IPS-20b (cell line): ENCODE data around the gene PLA2G4D.

ENCODE experiments used
- H3K27ac ChIP-seq: one replicate; pipeline ENCODE4 v1.5.1; 2013; ENCODE audit warnings: low read length
- H3K27me3 ChIP-seq: 2 replicates; pipeline ENCODE4 v1.6.1; 2013; ENCODE audit warnings: mild to moderate bottlenecking, low read length, inconsistent platforms; ENCODE audit not compliant: insufficient read depth
- H3K36me3 ChIP-seq: 2 replicates; pipeline ENCODE4 v1.6.1; 2013; ENCODE audit warnings: low read depth, mild to moderate bottlenecking, inconsistent platforms, low read length, moderate library complexity; ENCODE audit not compliant: insufficient read depth
- H3K4me1 ChIP-seq: 2 replicates; pipeline ENCODE4 v1.6.1; 2013; ENCODE audit warnings: mild to moderate bottlenecking, control low read depth, inconsistent platforms, low read length, moderate library complexity; ENCODE audit not compliant: insufficient read depth
- H3K4me3 ChIP-seq: 2 replicates; pipeline ENCODE4 v1.5.1; 2013; ENCODE audit warnings: mild to moderate bottlenecking, low read length, inconsistent platforms
- H3K9ac ChIP-seq: 2 replicates; pipeline ENCODE4 v1.6.1; 2013; ENCODE audit warnings: low read depth, mild to moderate bottlenecking, inconsistent platforms, low read length, moderate library complexity
- H3K9me3 ChIP-seq: 2 replicates; pipeline ENCODE4 v1.6.1; 2013; ENCODE audit warnings: mild to moderate bottlenecking, low read depth, low read length, inconsistent platforms; ENCODE audit not compliant: insufficient read depth

PLA2G4D gene

GRCh38 chr15:42069496-42070278 lies 24.7 kb downstream of the PLA2G4D start:
- Histone ChIP-seq H3K4me3 (no peak overlapping the region), H3K9ac (no peak overlapping the region), H3K4me1 (no peaks in the 10 kb centered on the region), H3K27me3 (no peaks in the 10 kb centered on the region), H3K9me3 (no peaks in the 10 kb centered on the region), H3K36me3 (no peaks in the 10 kb centered on the region), H3K27ac (no peak overlapping the region)

DNA sequence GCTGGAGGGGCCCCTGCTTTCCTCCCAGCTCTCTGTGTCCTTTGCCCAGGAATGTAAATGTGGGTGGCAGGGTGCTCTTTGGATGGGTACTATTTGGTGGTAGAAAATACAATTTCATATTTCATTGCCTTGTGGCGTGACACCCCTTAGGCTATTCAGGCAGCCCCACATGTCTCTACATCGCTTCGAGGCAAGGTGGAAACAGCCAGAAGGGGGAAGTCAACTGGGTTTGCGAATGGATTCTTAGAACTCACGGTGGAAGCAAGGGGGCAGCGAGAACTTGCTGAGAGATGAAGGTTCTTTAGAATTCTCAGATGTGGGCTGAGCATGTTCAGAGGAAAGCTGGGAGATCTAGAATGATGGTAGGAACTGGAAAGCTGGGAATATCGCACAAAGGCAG lies 25.3 kb downstream of the PLA2G4D start:
- Histone ChIP-seq H3K4me3 (no peak overlapping the region), H3K36me3 (no peaks in the 10 kb centered on the region), H3K27me3 (no peaks in the 10 kb centered on the region), H3K27ac (no peak overlapping the region), H3K9me3 (no peaks in the 10 kb centered on the region), H3K9ac (no peak overlapping the region), H3K4me1 (no peaks in the 10 kb centered on the region)

GRCh38 chr15:42068601-42069000 lies 25.8 kb downstream of the PLA2G4D start:
- no peak overlapping the region for H3K27ac ChIP-seq
- no peaks in the 10 kb centered on the region for H3K9me3 ChIP-seq
- no peaks in the 10 kb centered on the region for H3K27me3 ChIP-seq
- no peak overlapping the region for H3K4me3 ChIP-seq
- no peaks in the 10 kb centered on the region for H3K36me3 ChIP-seq
- no peak overlapping the region for H3K9ac ChIP-seq
- H3K4me1 ChIP-seq = no peaks in the 10 kb centered on the region

GRCh38 chr15:42066764-42067415 lies 27.5 kb downstream of the PLA2G4D start:
- H3K9me3 ChIP-seq = no peaks in the 10 kb centered on the region
- H3K9ac ChIP-seq = no peak overlapping the region
- H3K4me3 ChIP-seq = no peak overlapping the region
- H3K4me1 ChIP-seq = no peaks in the 10 kb centered on the region
- H3K27ac ChIP-seq = no peak overlapping the region
- no peaks in the 10 kb centered on the region for H3K36me3 ChIP-seq
- H3K27me3 ChIP-seq = no peaks in the 10 kb centered on the region

DNA sequence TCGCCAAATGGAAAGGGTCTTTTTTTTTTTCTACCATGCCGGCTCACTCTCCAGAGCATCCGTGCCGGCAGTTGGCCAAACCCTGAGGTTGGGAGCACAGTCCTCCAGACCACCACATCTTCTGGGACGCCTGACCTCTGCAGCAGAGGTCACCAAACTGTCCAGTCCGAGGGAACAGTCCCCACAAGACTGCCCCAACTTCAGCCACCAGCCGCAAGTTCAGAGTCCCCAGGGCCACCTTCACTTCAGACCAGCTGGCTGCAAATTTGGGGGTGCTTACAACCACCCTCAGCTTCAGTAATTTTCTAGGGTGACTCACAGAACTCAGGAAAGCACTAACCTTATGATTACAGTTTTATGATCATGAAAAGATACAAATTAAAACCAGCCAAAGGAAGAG lies 28.9 kb downstream of the PLA2G4D start:
- Histone ChIP-seq H3K27me3 (no peaks in the 10 kb centered on the region), H3K9me3 (no peaks in the 10 kb centered on the region), H3K9ac (no peak overlapping the region), H3K27ac (no peak overlapping the region), H3K36me3 (no peaks in the 10 kb centered on the region), H3K4me1 (no peaks in the 10 kb centered on the region), H3K4me3 (no peak overlapping the region)

- H3K27ac ChIP-seq = no peak overlapping the region
- no peak overlapping the region for H3K4me3 ChIP-seq
- no peaks in the 10 kb centered on the region for H3K4me1 ChIP-seq
- no peaks in the 10 kb centered on the region for H3K27me3 ChIP-seq
- no peaks in the 10 kb centered on the region for H3K36me3 ChIP-seq
- no peak overlapping the region for H3K9ac ChIP-seq
- no peaks in the 10 kb centered on the region for H3K9me3 ChIP-seq
These were observed 29.3 kb downstream of the PLA2G4D start for GRCh38 chr15:42065033-42065432.

GRCh38 chr15:42064271-42064670 lies 30.1 kb downstream of the PLA2G4D start:
- Histone ChIP-seq H3K36me3 (no peaks in the 10 kb centered on the region), H3K9me3 (no peaks in the 10 kb centered on the region), H3K27ac (no peak overlapping the region), H3K4me3 (no peak overlapping the region), H3K9ac (no peak overlapping the region), H3K27me3 (no peaks in the 10 kb centered on the region), H3K4me1 (no peaks in the 10 kb centered on the region)

GRCh38 chr15:42063122-42063848 lies 31.1 kb downstream of the PLA2G4D start:
- H3K9me3 ChIP-seq = no peaks in the 10 kb centered on the region
- no peak overlapping the region for H3K4me3 ChIP-seq
- H3K27ac ChIP-seq = no peak overlapping the region
- no peaks in the 10 kb centered on the region for H3K27me3 ChIP-seq
- no peak overlapping the region for H3K9ac ChIP-seq
- no peaks in the 10 kb centered on the region for H3K36me3 ChIP-seq
- H3K4me1 ChIP-seq = no peaks in the 10 kb centered on the region

DNA sequence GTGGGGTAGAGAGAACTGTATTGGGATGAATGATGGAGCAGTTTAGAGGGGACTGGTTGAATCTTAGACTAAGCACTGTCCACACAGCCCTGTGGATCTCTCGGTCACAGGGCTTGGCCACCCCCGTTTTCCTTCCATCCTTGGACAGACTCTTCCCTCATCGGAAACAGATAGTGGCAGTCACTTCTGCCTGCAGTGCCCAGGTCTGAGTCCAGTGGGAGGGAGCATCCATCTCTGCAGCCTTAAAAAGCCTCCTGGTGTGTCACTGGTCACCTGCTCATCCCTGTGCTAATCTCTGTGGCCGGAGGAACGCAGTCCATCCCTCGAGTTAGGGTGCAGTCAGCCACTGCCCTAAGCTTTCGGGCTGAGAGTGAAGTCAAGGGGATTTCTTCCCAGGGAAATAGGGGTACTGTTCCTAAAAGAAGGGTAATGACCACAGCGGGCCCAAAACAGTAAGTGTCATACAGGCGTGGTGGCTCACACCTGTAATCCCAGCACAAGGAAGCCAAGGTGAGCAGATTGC lies 32.0 kb downstream of the PLA2G4D start:
- H3K4me3 ChIP-seq = no peak overlapping the region
- H3K27ac ChIP-seq = no peak overlapping the region
- peaks cover 6% of the 10 kb centered on the region; the same call in 1 of the 2 replicates for H3K27me3 ChIP-seq
- no peaks in the 10 kb centered on the region for H3K36me3 ChIP-seq
- H3K9ac ChIP-seq = no peak overlapping the region
- H3K4me1 ChIP-seq = no peaks in the 10 kb centered on the region
- H3K9me3 ChIP-seq = no peaks in the 10 kb centered on the region

- H3K9ac ChIP-seq = no peak overlapping the region
- H3K36me3 ChIP-seq = no peaks in the 10 kb centered on the region
- no peaks in the 10 kb centered on the region for H3K9me3 ChIP-seq
- H3K27ac ChIP-seq = no peak overlapping the region
- no peak overlapping the region for H3K4me3 ChIP-seq
- no peaks in the 10 kb centered on the region for H3K4me1 ChIP-seq
- H3K27me3 ChIP-seq = peaks cover 17% of the 10 kb centered on the region
These were observed 33.6 kb downstream of the PLA2G4D start for GRCh38 chr15:42060797-42061196.

GRCh38 chr15:42060477-42060763 lies 33.9 kb downstream of the PLA2G4D start:
- Histone ChIP-seq H3K4me3 (no peak overlapping the region), H3K27me3 (peaks cover 17% of the 10 kb centered on the region), H3K36me3 (no peaks in the 10 kb centered on the region), H3K9ac (no peak overlapping the region), H3K4me1 (no peaks in the 10 kb centered on the region), H3K9me3 (no peaks in the 10 kb centered on the region), H3K27ac (no peak overlapping the region)
